OCI-LY3 (cell line): ENCODE data around the gene ACOXL.

Source experiments
- EZH2phosphoT487 ChIP-seq: fragments of 200-600 bp; shearing (Covaris generic); IDR thresholded peaks from 2 replicates; pipeline ENCODE4 v1.6.1; 2018; ENCODE audit warnings: antibody characterized with exemption, mixed run types, low read depth
- TF ChIP-seq, protein P1 (sequence below): fragments of 200-600, 300-600 bp; sonication (generic); IDR thresholded peaks from 2 replicates; pipeline ENCODE4 v1.5.1; 2014; ENCODE audit warnings: antibody characterized with exemption, low read length, low read depth

DNA sequence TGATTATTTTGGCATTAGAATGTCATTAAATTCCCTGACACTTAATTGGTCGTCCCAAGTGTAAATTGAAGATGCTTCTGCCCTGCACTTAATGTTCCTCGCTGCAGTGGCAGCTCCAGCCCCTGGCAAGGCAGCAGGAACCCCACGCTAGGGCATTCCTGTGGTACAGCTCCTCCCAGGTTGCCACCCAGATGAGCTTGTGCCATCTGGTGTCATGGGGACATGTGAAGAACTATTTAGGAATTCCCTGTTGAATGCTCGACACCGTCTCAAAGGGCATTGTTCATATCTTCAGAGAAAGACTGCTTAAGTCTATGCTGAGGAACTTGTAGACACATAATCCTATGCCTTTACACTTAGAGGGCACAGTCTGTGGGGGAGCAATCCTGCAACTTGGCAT lies 427.3 kb downstream of the ACOXL start:
- TF ChIP-seq, protein P1, sequence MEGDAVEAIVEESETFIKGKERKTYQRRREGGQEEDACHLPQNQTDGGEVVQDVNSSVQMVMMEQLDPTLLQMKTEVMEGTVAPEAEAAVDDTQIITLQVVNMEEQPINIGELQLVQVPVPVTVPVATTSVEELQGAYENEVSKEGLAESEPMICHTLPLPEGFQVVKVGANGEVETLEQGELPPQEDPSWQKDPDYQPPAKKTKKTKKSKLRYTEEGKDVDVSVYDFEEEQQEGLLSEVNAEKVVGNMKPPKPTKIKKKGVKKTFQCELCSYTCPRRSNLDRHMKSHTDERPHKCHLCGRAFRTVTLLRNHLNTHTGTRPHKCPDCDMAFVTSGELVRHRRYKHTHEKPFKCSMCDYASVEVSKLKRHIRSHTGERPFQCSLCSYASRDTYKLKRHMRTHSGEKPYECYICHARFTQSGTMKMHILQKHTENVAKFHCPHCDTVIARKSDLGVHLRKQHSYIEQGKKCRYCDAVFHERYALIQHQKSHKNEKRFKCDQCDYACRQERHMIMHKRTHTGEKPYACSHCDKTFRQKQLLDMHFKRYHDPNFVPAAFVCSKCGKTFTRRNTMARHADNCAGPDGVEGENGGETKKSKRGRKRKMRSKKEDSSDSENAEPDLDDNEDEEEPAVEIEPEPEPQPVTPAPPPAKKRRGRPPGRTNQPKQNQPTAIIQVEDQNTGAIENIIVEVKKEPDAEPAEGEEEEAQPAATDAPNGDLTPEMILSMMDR = no peak
- no peak for TF ChIP-seq EZH2phosphoT487
